Tibial nerve (tissue), 4 donors: ENCODE data around the gene EXOC1. TPM values are rescaled to one million over a fixed set of nuclear protein-coding genes. Genes with fewer than 3 reads are reported as not detected.
A peak's percentile ranks its signal among the peaks of the same experiment; 100 is the strongest.

ENCODE experiments used
- DNase-seq, 2 donors: peaks; one replicate each; pipeline ENCODE4 v3.0.0-alpha.2; 2019; ENCODE audit warnings: low spot score in 2 of 2
- H3K27ac ChIP-seq, 4 donors: fragments of 200-600 bp; sonication (generic) in 3 of 4; one replicate each; pipeline ENCODE4 v1.5.1; 2017 to 2019; ENCODE audit warnings: mild to moderate bottlenecking in 1 of 4
- H3K27me3 ChIP-seq, 2 donors: fragments of 200-600 bp; sonication (generic) in 1 of 2; one replicate each; pipeline versions ENCODE4 v1.5.1 to v1.6.0; 2017 to 2019
- H3K36me3 ChIP-seq, 3 donors: fragments of 200-600 bp; sonication (generic); one replicate each; pipeline ENCODE4 v1.5.1; 2018 to 2019
- H3K4me1 ChIP-seq, 4 donors: fragments of 200-600 bp; sonication (generic) in 3 of 4; one replicate each; pipeline ENCODE4 v1.5.1; 2017 to 2019
- H3K4me3 ChIP-seq, 4 donors: fragments of 200-600 bp; sonication (generic) in 3 of 4; one replicate each; pipeline ENCODE4 v1.5.1; 2017 to 2019; ENCODE audit warnings: mild to moderate bottlenecking in 1 of 4, moderate library complexity in 1 of 4
- H3K9me3 ChIP-seq, 4 donors: fragments of 200-600 bp; sonication (generic) in 3 of 4; one replicate each; pipeline ENCODE4 v1.5.1; 2017 to 2019
- EP300 ChIP-seq, 2 donors: sonication (generic); formaldehyde crosslinking; IDR thresholded peaks; one replicate each; pipeline ENCODE4 v1.6.1; 2017; ENCODE audit warnings: antibody characterized with exemption in 2 of 2, mild to moderate bottlenecking in 1 of 2
- POLR2A ChIP-seq, 2 donors: fragments of 450-650 bp; IDR thresholded peaks; one replicate each; pipeline ENCODE4 v1.6.1; 2017; ENCODE audit warnings: antibody characterized with exemption in 2 of 2, mild to moderate bottlenecking in 2 of 2, moderate library complexity in 2 of 2
- WGBS, 2 donors: methylation state at CpG; one replicate each; pipeline ENCODE4 v1.1.5; 2018; 5-methylcytosine and 5-hydroxymethylcytosine counted together
- total RNA-seq, 4 donors: library from RNA; depleted of rRNA; stranded (reverse); fragments of >200 nt; gene quantifications; one replicate each; pipeline ENCODE4 v1.1.0, GENCODE V29; 2016
- TF ChIP-seq, protein P1 (sequence below), 5 experiments: fragments of 200-600 bp in 3 of 5; fragments of 450-650 bp in 2 of 5; sonication (generic) in 3 of 5; IDR thresholded peaks; one replicate each; pipeline ENCODE4 v1.5.1; 2016 to 2019; ENCODE audit warnings: antibody characterized with exemption in 5 of 5, mild to moderate bottlenecking in 3 of 5, moderate library complexity in 2 of 5

EXOC1 gene
- total RNA-seq, 4 donors from 2014 or later: 32.9 to 49.4 (median 41.4) TPM

DNA sequence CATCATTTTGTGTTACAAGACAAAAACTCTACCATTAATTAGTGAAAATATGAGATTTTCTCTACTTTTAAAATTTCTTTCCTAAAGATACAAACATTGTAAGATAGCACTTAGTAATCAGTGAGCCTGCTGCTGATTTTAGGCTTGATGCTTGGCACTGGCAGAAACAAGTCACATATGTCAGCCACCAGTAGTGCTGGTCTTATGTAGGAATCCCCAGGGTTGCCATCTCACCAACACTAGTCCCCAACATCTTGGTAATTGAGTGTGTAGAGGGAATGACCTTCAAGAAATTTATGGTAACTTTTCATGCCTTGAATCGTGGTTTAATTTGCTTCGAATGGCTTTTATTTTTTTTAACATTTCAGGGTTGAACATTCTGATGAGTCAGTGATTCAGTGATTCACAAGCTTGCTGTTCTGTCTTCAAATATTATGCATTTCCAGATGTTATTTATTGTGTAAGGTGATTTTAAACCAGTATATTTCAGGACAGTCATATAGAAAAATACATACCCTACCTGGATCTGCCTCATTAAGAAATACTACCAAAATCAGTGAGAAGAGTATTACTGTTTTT lies 11.9 kb downstream of the EXOC1 start:
- DNase-seq: no peak
- no peak overlapping the region for H3K4me3 ChIP-seq
- peaks cover 0 to 57% (median 7%) of the 10 kb centered on the region in 3 donors for H3K36me3 ChIP-seq
- H3K4me1 ChIP-seq: peaks cover 0 to 22% (median 0%) of the 10 kb centered on the region in 4 donors
- no peaks in the 10 kb centered on the region for H3K9me3 ChIP-seq
- H3K27ac ChIP-seq: peak overlapping the region in 1 of 4 donors; percentile 70
- WGBS, 2 donors: 53 to 54% methylated on average over 2 of the region's 2 CpGs
- H3K27me3 ChIP-seq: no peaks in the 10 kb centered on the region
- TF ChIP-seq EP300 (IDR thresholded peaks at IDR 0.05): no peak
- no peak for TF ChIP-seq POLR2A (IDR thresholded peaks at IDR 0.05)
- TF ChIP-seq, protein P1, sequence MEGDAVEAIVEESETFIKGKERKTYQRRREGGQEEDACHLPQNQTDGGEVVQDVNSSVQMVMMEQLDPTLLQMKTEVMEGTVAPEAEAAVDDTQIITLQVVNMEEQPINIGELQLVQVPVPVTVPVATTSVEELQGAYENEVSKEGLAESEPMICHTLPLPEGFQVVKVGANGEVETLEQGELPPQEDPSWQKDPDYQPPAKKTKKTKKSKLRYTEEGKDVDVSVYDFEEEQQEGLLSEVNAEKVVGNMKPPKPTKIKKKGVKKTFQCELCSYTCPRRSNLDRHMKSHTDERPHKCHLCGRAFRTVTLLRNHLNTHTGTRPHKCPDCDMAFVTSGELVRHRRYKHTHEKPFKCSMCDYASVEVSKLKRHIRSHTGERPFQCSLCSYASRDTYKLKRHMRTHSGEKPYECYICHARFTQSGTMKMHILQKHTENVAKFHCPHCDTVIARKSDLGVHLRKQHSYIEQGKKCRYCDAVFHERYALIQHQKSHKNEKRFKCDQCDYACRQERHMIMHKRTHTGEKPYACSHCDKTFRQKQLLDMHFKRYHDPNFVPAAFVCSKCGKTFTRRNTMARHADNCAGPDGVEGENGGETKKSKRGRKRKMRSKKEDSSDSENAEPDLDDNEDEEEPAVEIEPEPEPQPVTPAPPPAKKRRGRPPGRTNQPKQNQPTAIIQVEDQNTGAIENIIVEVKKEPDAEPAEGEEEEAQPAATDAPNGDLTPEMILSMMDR (IDR thresholded peaks at IDR 0.05): no peak

DNA sequence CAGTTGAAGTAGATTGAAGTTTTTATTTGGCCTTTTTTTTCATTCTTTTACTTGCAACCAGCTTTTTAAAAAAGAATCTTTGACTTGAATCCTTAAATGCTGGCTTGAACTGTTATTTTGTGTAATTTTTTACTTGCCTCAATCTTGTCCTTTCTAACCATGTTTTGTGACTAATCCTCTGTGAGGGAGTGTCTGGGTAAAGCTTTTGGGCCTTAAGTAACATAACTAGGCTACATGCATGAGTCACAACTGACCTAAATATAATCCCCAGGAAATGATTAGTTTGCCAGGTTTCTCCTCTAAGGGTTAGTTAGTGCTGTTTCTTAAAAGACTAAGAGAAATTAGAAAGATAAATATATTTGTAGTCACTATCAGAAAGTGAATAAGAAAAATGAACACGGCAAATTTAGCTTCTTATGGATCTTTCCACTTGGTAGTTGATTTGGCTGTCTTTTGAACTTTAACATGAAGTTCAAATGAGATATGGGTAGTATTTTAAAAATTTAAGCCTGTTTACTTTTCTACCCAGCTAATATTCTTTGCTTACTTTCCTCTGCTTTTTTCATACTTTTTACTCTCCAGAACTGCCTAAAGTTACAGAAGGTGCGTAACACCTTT lies 13.0 kb downstream of the EXOC1 start:
- 56 to 58% methylated on average over 2 of the region's 2 CpGs for WGBS, 2 donors
- Histone ChIP-seq H3K4me3 (no peak overlapping the region), H3K27ac (peak overlapping the region in 3 of 4 donors; percentile 35 to 70 (median 42)), H3K36me3 (peaks cover 0 to 59% (median 11%) of the 10 kb centered on the region in 3 donors), H3K27me3 (no peaks in the 10 kb centered on the region), H3K4me1 (peaks cover 0 to 22% (median 0%) of the 10 kb centered on the region in 4 donors), H3K9me3 (no peaks in the 10 kb centered on the region)
- DNase-seq: no peak
- TF ChIP-seq POLR2A (IDR thresholded peaks at IDR 0.05): no peak
- TF ChIP-seq, protein P1 (IDR thresholded peaks at IDR 0.05): no peak
- no peak for TF ChIP-seq EP300 (IDR thresholded peaks at IDR 0.05)

DNA sequence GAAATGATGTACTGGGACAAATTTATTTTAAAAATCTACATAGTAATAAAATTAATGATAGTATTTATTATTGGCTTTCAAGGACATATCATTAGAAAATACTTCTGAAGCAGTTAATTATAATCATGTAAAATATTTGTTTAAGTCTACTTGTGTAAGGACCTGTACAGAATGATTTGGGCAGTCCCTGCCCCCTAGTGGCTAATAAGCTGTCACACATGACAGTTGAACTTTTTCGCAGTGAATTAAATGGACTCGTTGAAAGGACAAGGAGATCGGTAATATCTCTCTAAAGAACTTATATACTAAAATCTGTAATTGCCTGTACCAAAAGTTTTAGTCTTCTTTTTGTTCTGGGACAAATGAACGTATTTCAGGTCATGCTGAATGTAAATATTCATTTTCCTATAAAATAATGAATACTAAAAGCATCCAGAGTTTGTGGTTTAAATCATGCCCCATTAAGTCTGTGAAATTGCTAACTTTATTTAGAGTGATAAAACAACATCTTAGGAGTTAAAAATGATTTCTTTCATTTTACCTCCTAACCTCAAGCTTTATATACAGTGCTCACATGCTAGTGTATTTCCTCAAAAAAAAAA lies 13.6 kb downstream of the EXOC1 start:
- H3K9me3 ChIP-seq: no peaks in the 10 kb centered on the region
- H3K4me1 ChIP-seq: peaks cover 0 to 22% (median 0%) of the 10 kb centered on the region in 4 donors
- no peak for TF ChIP-seq EP300 (IDR thresholded peaks at IDR 0.05)
- no peak for TF ChIP-seq POLR2A (IDR thresholded peaks at IDR 0.05)
- TF ChIP-seq, protein P1 (IDR thresholded peaks at IDR 0.05): peak; percentile 55 to 75 (median 65)
- no peak overlapping the region for H3K4me3 ChIP-seq
- peaks cover 0 to 60% (median 11%) of the 10 kb centered on the region in 3 donors for H3K36me3 ChIP-seq
- H3K27me3 ChIP-seq: no peaks in the 10 kb centered on the region
- H3K27ac ChIP-seq: peak overlapping the region in 2 of 4 donors; percentile 35 to 42
- DNase-seq: no peak
- 17% methylated on average over 4 of the region's 4 CpGs for WGBS, 2 donors

DNA sequence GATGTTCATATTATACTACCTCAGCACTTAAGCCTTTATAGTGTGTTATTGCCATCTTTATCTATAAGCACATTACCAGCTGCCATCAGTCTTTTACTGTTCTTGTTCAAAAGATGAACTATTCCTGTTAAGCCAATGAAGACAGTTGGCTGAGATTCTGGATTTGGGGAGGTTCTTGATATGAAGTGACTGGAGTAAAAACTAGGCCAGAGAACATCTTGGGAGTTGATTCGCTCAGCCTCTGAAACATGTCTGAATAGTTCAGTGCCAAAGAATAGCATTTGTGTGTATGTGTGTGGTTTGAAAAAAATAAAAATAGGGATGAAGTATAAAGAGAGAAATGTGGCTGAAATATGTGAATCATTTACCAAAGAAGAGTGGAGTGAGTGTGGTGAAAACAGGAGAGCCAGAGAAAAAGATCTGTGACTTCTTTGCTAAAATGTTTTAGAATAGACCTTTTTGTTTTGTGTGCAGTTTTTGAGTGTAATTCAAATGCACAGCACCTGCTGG lies 15.2 kb downstream of the EXOC1 start:
- H3K4me1 ChIP-seq: peaks cover 0 to 22% (median 0%) of the 10 kb centered on the region in 4 donors

More for the DNA sequence above, 15.2 kb downstream of the EXOC1 start:
- Histone ChIP-seq H3K4me3 (no peak overlapping the region), H3K36me3 (peaks cover 0 to 58% (median 11%) of the 10 kb centered on the region in 3 donors), H3K27ac (no peak overlapping the region), H3K9me3 (no peaks in the 10 kb centered on the region), H3K27me3 (no peaks in the 10 kb centered on the region)
- no peak for DNase-seq
- TF ChIP-seq POLR2A (IDR thresholded peaks at IDR 0.05) (no peak), EP300 (IDR thresholded peaks at IDR 0.05) (no peak)
- TF ChIP-seq, protein P1 (IDR thresholded peaks at IDR 0.05): no peak
- 89 to 96% methylated on average over 1 of the region's 1 CpG for WGBS, 2 donors
